ENCODE measurements around the gene PRB4.
"Not testable (repeated sequence)": the region's sequence is repeated elsewhere in the genome, so short reads cannot be mapped to it uniquely, and the experiment has no call there.

Gene PRB4

GRCh38 chr12:11310336-11310735 lies at the start of gene PRB4:
Gene PRB4, minus strand, starts transcription at chr12:11310436. Its CDS starts 38 bp downstream, at chr12:11310398.
- no peak for DNase-seq

- DNase-seq, result not testable (repeated sequence)
Observed at GRCh38 chr12:11351736-11352135, 41.5 kb upstream of the PRB4 start.

GRCh38 chr12:11348439-11348838 lies 38.2 kb upstream of the PRB4 start:
- DNase-seq, result no peak

GRCh38 chr12:11347810-11348209 lies 37.6 kb upstream of the PRB4 start:
- no peak for DNase-seq

GRCh38 chr12:11344500-11344899 lies 34.3 kb upstream of the PRB4 start:
- no peak for DNase-seq

- no peak for DNase-seq
Observed at GRCh38 chr12:11324426-11324825, 14.2 kb upstream of the PRB4 start.

- DNase-seq, result no peak
Observed at GRCh38 chr12:11321980-11322379, 11.7 kb upstream of the PRB4 start.

- DNase-seq, result no peak
Observed at GRCh38 chr12:11307143-11307542, 3.1 kb downstream of the PRB4 start.

GRCh38 chr12:11273449-11273848 lies 36.8 kb downstream of the PRB4 start:
- DNase-seq, result no peak

GRCh38 chr12:11269607-11270006 lies 40.6 kb downstream of the PRB4 start, which contains the start of gene PRB3:
Gene PRB3, minus strand, starts transcription at chr12:11269707. Its CDS starts 38 bp downstream, at chr12:11269669.
- no peak for DNase-seq

- no peak for DNase-seq
Observed at GRCh38 chr12:11264501-11264900, 45.7 kb downstream of the PRB4 start.

All from CD4-positive, alpha-beta T cell treated with Interleukin-4 for 1 hour (primary cell).